Caco-2 (cell line): Measurements from ENCODE around the gene CAPZA1. TPM values are rescaled to one million over a fixed set of nuclear protein-coding genes. Genes with fewer than 3 reads are reported as not detected.

Experiments used
- BruUV-seq: library from RNA; stranded (reverse); fragments of 400-500 nt; replicated peaks from 2 replicates; lab custom pipeline; 2021; lab: Mats Ljungman, UMichigan
- CTCF ChIA-PET: fragments of 300-600 bp; sonication (Branson Sonifier 250); formaldehyde crosslinking; loops from one replicate; lab custom pipeline; 2022; ENCODE audit warnings: antibody characterized with exemption; lab: Charles Lee
- POLR2A ChIA-PET: fragments of 300-600 bp; sonication (Branson Sonifier 250); formaldehyde crosslinking; loops from one replicate; lab custom pipeline; 2022; ENCODE audit warnings: antibody characterized with exemption; lab: Charles Lee
- DNase-seq, 2 experiments: peaks; one replicate each; pipeline versions ENCODE4 v3.0.0 to v3.0.0-alpha.2; 2020 to 2022
- H3K27me3 ChIP-seq: replicated peaks from 2 replicates; pipeline ENCODE4 v1.6.0; 2011; ENCODE audit warnings: low read length; ENCODE audit not compliant: control insufficient read depth, insufficient read depth
- H3K36me3 ChIP-seq: 2 replicates; pipeline ENCODE4 v1.5.1; 2011; ENCODE audit warnings: low read length; ENCODE audit not compliant: control insufficient read depth, insufficient read depth
- H3K4me1 ChIP-seq: fragments of 250-450 bp; sonication (Bioruptor Pico); 2 replicates; pipeline ENCODE4 v1.5.1; 2020; ENCODE audit warnings: mild to moderate bottlenecking
- H3K4me3 ChIP-seq: 2 replicates; pipeline ENCODE4 v1.5.1; 2011; ENCODE audit warnings: low read depth, mild to moderate bottlenecking, control low read depth, low read length
- H3K9me3 ChIP-seq: fragments of 250-450 bp; sonication (Bioruptor Pico); 2 replicates; pipeline ENCODE4 v1.5.1; 2020; ENCODE audit warnings: mild to moderate bottlenecking, moderate library complexity
- H3K27ac Mint-ChIP-seq: one replicate; pipeline ENCODE4 v1.8.0; 2022; ENCODE audit warnings: mixed read lengths; ENCODE audit not compliant: unreplicated experiment
- H3K27me3 Mint-ChIP-seq: one replicate; pipeline ENCODE4 v1.8.0; 2022; ENCODE audit warnings: mixed read lengths; ENCODE audit not compliant: insufficient read depth, unreplicated experiment
- H3K36me3 Mint-ChIP-seq: one replicate; pipeline ENCODE4 v1.8.0; 2022; ENCODE audit warnings: mild to moderate bottlenecking, mixed read lengths; ENCODE audit not compliant: insufficient read depth, unreplicated experiment
- H3K4me1 Mint-ChIP-seq: one replicate; pipeline ENCODE4 v1.8.0; 2022; ENCODE audit warnings: low read depth, mixed read lengths; ENCODE audit not compliant: unreplicated experiment
- H3K4me3 Mint-ChIP-seq: one replicate; pipeline ENCODE4 v1.8.0; 2022; ENCODE audit warnings: mild to moderate bottlenecking, moderate library complexity, mixed read lengths; ENCODE audit not compliant: unreplicated experiment
- H3K9me3 Mint-ChIP-seq: one replicate; pipeline ENCODE4 v1.8.0; 2022; ENCODE audit warnings: mixed read lengths; ENCODE audit not compliant: unreplicated experiment
- CTCF ChIP-seq, 2 experiments: fragments of 200-600 bp in 1 of 2; IDR thresholded peaks; 1 replicate in 1 of 2; 2 replicates in 1 of 2; pipeline versions ENCODE4 v1.5.1 to v1.8.0; 2011 to 2022; ENCODE audit warnings: antibody characterized with exemption in 1 of 2, control low read depth in 1 of 2, inconsistent platforms in 1 of 2, low read depth in 1 of 2, low read length in 1 of 2, mild to moderate bottlenecking in 1 of 2, moderate library complexity in 1 of 2; ENCODE audit not compliant: insufficient read depth in 1 of 2, severe bottlenecking in 1 of 2, unreplicated experiment in 1 of 2
- intact Hi-C: fragments of 100-400 bp; cut with micrococcal nuclease; formaldehyde crosslinking; loops from one replicate; pipeline ENCODE4 v1.10.0; 2022; ENCODE audit not compliant: unreplicated experiment
- total RNA-seq: library from RNA; stranded (reverse); gene quantifications from 2 replicates; pipeline ENCODE4 v1.2.3, GENCODE V29; 2022

The CAPZA1 gene
- total RNA-seq, 1 experiment from 2014 or later, result 82.4 TPM

- Histone ChIP-seq H3K4me3 (no peak overlapping the region), H3K4me1 (no peaks in the 10 kb centered on the region), H3K27me3 (no peaks in the 10 kb centered on the region), H3K36me3 (no peaks in the 10 kb centered on the region), H3K9me3 (no peaks in the 10 kb centered on the region)
- TF ChIP-seq CTCF (IDR thresholded peaks at IDR 0.05; ENCODE audit: insufficient read depth in 1 of 2, low read depth in 1 of 2, low read length in 1 of 2, severe bottlenecking in 1 of 2, unreplicated experiment in 1 of 2), result peak; percentile 34 to 47
- Mint-ChIP-seq H3K9me3 (no peaks in the 10 kb centered on the region), H3K36me3 (peaks cover 31% of the 10 kb centered on the region), H3K4me1 (no peaks in the 10 kb centered on the region), H3K27ac (no peak overlapping the region), H3K27me3 (no peaks in the 10 kb centered on the region), H3K4me3 (no peak overlapping the region)
- DNase-seq, result peak in 1 of 2 experiments; percentile 27
- intact Hi-C loops, result loop anchor here (1.0 to 5.0 kb wide), 3 partner anchors 58 to 223 kb away; partner anchors contain the start of gene MOV10
- CTCF ChIA-PET, result interaction anchor here (1.5 kb wide), 1 partner anchor 113 kb away, joined by 4 read pairs; no protein-coding TSS in a partner anchor
- POLR2A ChIA-PET, result no interaction called here
- BruUV-seq, result no TSS peak
Measured at GRCh38 chr1:112614460-112615065, 5.1 kb upstream of the CAPZA1 start.

GRCh38 chr1:112618114-112618720 is 1.4 kb upstream of the CAPZA1 start:
- intact Hi-C loops, result loop anchor here (2.0 to 5.0 kb wide), 3 partner anchors 54 to 116 kb away; partner anchors contain the start of genes MOV10 and RHOC
- no peaks in the 10 kb centered on the region for H3K36me3 ChIP-seq
- Mint-ChIP-seq H3K9me3 (no peaks in the 10 kb centered on the region), H3K36me3 (peaks cover 6% of the 10 kb centered on the region), H3K4me1 (no peaks in the 10 kb centered on the region), H3K27ac (peak overlapping the region; percentile 98), H3K27me3 (no peaks in the 10 kb centered on the region), H3K4me3 (peak overlapping the region; percentile 98)
- ChIA-PET CTCF (interaction anchor here (0.8 kb wide), 1 partner anchor 87 kb away, joined by 3 read pairs; no protein-coding TSS in a partner anchor), POLR2A (no interaction called here)
- no peak for DNase-seq
- BruUV-seq, result TSS peak; percentile 51
- H3K4me1 ChIP-seq, result no peaks in the 10 kb centered on the region
- H3K9me3 ChIP-seq, result no peaks in the 10 kb centered on the region
- H3K27me3 ChIP-seq, result no peaks in the 10 kb centered on the region
- no peak for TF ChIP-seq CTCF (IDR thresholded peaks at IDR 0.05; ENCODE audit: insufficient read depth in 1 of 2, low read depth in 1 of 2, low read length in 1 of 2, severe bottlenecking in 1 of 2, unreplicated experiment in 1 of 2)
- peak overlapping the region; percentile 95 for H3K4me3 ChIP-seq

GRCh38 chr1:112618721-112619517 is 713 bp upstream of the CAPZA1 start, which contains the start of gene ST7L:
Gene ST7L, minus strand, starts transcription at chr1:112619141. Its CDS starts 28 bp downstream, at chr1:112619113.
- Histone ChIP-seq H3K4me3 (peak within 1 kb of the TSS; percentile 95), H3K27me3 (no peaks in the 10 kb centered on the region), H3K9me3 (no peaks in the 10 kb centered on the region), H3K36me3 (no peaks in the 10 kb centered on the region), H3K4me1 (no peaks in the 10 kb centered on the region)
- peaks cover 6% of the 10 kb centered on the region for H3K36me3 Mint-ChIP-seq
- intact Hi-C loops, result loop anchor here (2.0 to 5.0 kb wide), 3 partner anchors 53 to 117 kb away; partner anchors contain the start of genes MOV10 and RHOC
- TF ChIP-seq CTCF (IDR thresholded peaks at IDR 0.05; ENCODE audit: insufficient read depth in 1 of 2, low read depth in 1 of 2, low read length in 1 of 2, severe bottlenecking in 1 of 2, unreplicated experiment in 1 of 2), result no peak
- H3K27ac Mint-ChIP-seq, result peak within 1 kb of the TSS; percentile 98
- H3K9me3 Mint-ChIP-seq, result no peaks in the 10 kb centered on the region
- no peaks in the 10 kb centered on the region for H3K27me3 Mint-ChIP-seq
- peak; percentile 58 to 62 for DNase-seq
- POLR2A ChIA-PET, result interaction anchor here (0.6 kb wide), 2 partner anchors 17 to 630 kb away, joined by 3 to 7 read pairs; no protein-coding TSS in a partner anchor
- peak within 1 kb of the TSS; percentile 98 for H3K4me3 Mint-ChIP-seq
- no peaks in the 10 kb centered on the region for H3K4me1 Mint-ChIP-seq
- CTCF ChIA-PET, result no interaction called here
- BruUV-seq, result no TSS peak
